Hepatocyte (in vitro differentiated cells): Measurements from ENCODE around the gene MAMDC2.

Source experiments
- CTCF ChIP-seq: fragments of 200-600 bp; sonication (generic); IDR thresholded peaks from 2 replicates; pipeline ENCODE4 v1.5.1; 2016; ENCODE audit warnings: antibody characterized with exemption, mild to moderate bottlenecking; ENCODE audit not compliant: poor library complexity
- EZH2 ChIP-seq: fragments of 200-600 bp; sonication (generic); IDR thresholded peaks from 2 replicates; pipeline ENCODE4 v1.6.1; 2016; ENCODE audit warnings: antibody characterized with exemption, mild to moderate bottlenecking, borderline replicate concordance

GRCh38 chr9:70192707-70193106 lies 149.1 kb downstream of the MAMDC2 start:
- TF ChIP-seq CTCF (no peak), EZH2 (no peak)
